Gastrocnemius medialis (tissue), 4 donors: ENCODE measurements around the gene DDX54.

Experiments
- POLR2A ChIP-seq, 2 donors: fragments of 450-650 bp; IDR thresholded peaks; one replicate each; pipeline ENCODE4 v1.6.1; 2017; ENCODE audit warnings: antibody characterized with exemption in 2 of 2, mild to moderate bottlenecking in 2 of 2, moderate library complexity in 2 of 2
- TF ChIP-seq, protein P1 (sequence below), 5 experiments: fragments of 450-650 bp in 3 of 5; fragments of 200-600 bp in 2 of 5; sonication (generic) in 2 of 5; IDR thresholded peaks in 4 of 5; conservative IDR thresholded peaks in 1 of 5; 1 replicate in 4 of 5; 2 replicates in 1 of 5; pipeline ENCODE4 v1.5.1; 2016 to 2019; ENCODE audit warnings: antibody characterized with exemption in 5 of 5, mild to moderate bottlenecking in 3 of 5, moderate library complexity in 3 of 5

DNA sequence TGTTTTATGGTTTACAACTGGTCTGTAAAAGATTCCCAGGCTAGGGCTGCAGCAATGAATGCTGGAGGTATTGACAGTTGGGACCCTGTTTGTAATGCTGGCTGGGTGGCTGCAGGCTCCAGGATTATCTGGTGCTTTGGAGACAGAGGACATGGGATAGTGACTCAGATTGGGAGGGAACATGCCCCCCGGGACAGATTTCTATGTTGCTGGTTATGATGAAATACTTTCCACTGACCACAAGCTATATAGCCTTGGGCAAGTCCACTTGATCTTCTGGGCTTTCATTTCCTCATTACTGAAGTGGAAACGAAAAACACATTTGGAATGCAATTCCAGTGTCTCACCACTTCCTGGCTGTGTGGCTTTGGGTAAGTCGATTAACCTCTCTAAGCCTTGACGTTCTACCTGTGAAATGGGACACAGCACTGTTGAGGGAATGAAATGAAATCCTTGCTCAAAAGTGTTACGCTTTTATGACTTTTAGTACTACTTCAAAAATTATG lies 29.7 kb upstream of the DDX54 start:
- TF ChIP-seq, protein P1, sequence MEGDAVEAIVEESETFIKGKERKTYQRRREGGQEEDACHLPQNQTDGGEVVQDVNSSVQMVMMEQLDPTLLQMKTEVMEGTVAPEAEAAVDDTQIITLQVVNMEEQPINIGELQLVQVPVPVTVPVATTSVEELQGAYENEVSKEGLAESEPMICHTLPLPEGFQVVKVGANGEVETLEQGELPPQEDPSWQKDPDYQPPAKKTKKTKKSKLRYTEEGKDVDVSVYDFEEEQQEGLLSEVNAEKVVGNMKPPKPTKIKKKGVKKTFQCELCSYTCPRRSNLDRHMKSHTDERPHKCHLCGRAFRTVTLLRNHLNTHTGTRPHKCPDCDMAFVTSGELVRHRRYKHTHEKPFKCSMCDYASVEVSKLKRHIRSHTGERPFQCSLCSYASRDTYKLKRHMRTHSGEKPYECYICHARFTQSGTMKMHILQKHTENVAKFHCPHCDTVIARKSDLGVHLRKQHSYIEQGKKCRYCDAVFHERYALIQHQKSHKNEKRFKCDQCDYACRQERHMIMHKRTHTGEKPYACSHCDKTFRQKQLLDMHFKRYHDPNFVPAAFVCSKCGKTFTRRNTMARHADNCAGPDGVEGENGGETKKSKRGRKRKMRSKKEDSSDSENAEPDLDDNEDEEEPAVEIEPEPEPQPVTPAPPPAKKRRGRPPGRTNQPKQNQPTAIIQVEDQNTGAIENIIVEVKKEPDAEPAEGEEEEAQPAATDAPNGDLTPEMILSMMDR (IDR thresholded peaks at IDR 0.05 in 4 of 5, conservative IDR thresholded peaks at IDR 0.05 in 1 of 5), result no peak
- peak in 1 of 2 donors; percentile 31 for TF ChIP-seq POLR2A (IDR thresholded peaks at IDR 0.05)
